Embryonic facial prominence (tissue), 1 donor: ENCODE measurements around the gene APIP.

Experiments used
- DNase-seq: peaks from one replicate; pipeline ENCODE4 v3.0.0-alpha.2; 2016; ENCODE audit errors: extremely low spot score

Gene APIP

GRCh38 chr11:34890089-34890488 is 26.1 kb downstream of the APIP start:
- no peak for DNase-seq

- DNase-seq: no peak
Observed at GRCh38 chr11:34887260-34887659, 28.9 kb downstream of the APIP start.

- DNase-seq: no peak
Observed at GRCh38 chr11:34886609-34887008, 29.6 kb downstream of the APIP start.

- DNase-seq: no peak
Observed at GRCh38 chr11:34881900-34882299, 34.3 kb downstream of the APIP start.

- DNase-seq: no peak
Observed at GRCh38 chr11:34877375-34877975, 38.7 kb downstream of the APIP start.

GRCh38 chr11:34874202-34874601 is 42.0 kb downstream of the APIP start:
- DNase-seq: no peak

- no peak for DNase-seq
Observed at GRCh38 chr11:34870548-34871196, 45.5 kb downstream of the APIP start.

- DNase-seq: no peak
Observed at GRCh38 chr11:34869425-34869824, 46.8 kb downstream of the APIP start.

- DNase-seq: no peak
Observed at GRCh38 chr11:34866375-34866774, 49.8 kb downstream of the APIP start.

- DNase-seq: no peak
Observed at GRCh38 chr11:34865261-34865660, 50.9 kb downstream of the APIP start.

GRCh38 chr11:34864424-34864823 is 51.8 kb downstream of the APIP start:
- DNase-seq: no peak

- DNase-seq: no peak
Observed at GRCh38 chr11:34863048-34863447, 53.1 kb downstream of the APIP start.

GRCh38 chr11:34860518-34860917 is 55.7 kb downstream of the APIP start:
- DNase-seq: no peak

GRCh38 chr11:34860034-34860433 is 56.1 kb downstream of the APIP start:
- peak; percentile 32 for DNase-seq

GRCh38 chr11:34859496-34859895 is 56.7 kb downstream of the APIP start:
- DNase-seq: no peak

- no peak for DNase-seq
Observed at GRCh38 chr11:34857463-34857862, 58.7 kb downstream of the APIP start.

GRCh38 chr11:34856251-34856650 is 59.9 kb downstream of the APIP start:
- no peak for DNase-seq

GRCh38 chr11:34855754-34856095 is 60.5 kb downstream of the APIP start:
- DNase-seq: no peak

GRCh38 chr11:34855021-34855753 is 61.0 kb downstream of the APIP start:
- DNase-seq: no peak

- DNase-seq: no peak
Observed at GRCh38 chr11:34851916-34852315, 64.3 kb downstream of the APIP start.

- no peak for DNase-seq
Observed at GRCh38 chr11:34850334-34850733, 65.8 kb downstream of the APIP start.

- no peak for DNase-seq
Observed at GRCh38 chr11:34846467-34846866, 69.7 kb downstream of the APIP start.

GRCh38 chr11:34844463-34845112 is 71.6 kb downstream of the APIP start:
- no peak for DNase-seq
